Measurements from ENCODE around the gene SPATS2L.

DNA sequence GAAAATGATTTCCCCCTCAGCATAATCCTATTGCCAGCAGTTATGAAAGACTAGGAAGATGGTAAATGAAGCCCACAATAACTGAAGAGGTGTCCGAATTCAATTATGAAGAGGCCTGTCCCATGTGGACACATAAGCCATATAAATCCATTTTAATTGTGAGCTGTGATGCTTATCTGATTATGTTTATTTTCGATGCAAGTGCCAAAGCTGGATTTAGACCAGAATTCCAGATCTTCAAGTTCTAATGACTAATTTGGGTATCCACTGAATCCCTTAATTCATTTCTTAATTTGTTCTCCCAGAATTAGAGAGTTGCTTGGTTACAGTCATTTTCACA is 24.5 kb downstream of the SPATS2L start:
- TF ChIP-seq, protein P1, sequence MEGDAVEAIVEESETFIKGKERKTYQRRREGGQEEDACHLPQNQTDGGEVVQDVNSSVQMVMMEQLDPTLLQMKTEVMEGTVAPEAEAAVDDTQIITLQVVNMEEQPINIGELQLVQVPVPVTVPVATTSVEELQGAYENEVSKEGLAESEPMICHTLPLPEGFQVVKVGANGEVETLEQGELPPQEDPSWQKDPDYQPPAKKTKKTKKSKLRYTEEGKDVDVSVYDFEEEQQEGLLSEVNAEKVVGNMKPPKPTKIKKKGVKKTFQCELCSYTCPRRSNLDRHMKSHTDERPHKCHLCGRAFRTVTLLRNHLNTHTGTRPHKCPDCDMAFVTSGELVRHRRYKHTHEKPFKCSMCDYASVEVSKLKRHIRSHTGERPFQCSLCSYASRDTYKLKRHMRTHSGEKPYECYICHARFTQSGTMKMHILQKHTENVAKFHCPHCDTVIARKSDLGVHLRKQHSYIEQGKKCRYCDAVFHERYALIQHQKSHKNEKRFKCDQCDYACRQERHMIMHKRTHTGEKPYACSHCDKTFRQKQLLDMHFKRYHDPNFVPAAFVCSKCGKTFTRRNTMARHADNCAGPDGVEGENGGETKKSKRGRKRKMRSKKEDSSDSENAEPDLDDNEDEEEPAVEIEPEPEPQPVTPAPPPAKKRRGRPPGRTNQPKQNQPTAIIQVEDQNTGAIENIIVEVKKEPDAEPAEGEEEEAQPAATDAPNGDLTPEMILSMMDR (IDR thresholded peaks at IDR 0.05; ENCODE audit: insufficient read depth, low read length, poor library complexity, severe bottlenecking) = no peak
- no peak for TF ChIP-seq EZH2phosphoT487 (conservative IDR thresholded peaks at IDR 0.05; ENCODE audit: low read length)
